ENCODE results near the gene TENT4A.

Gene TENT4A

DNA sequence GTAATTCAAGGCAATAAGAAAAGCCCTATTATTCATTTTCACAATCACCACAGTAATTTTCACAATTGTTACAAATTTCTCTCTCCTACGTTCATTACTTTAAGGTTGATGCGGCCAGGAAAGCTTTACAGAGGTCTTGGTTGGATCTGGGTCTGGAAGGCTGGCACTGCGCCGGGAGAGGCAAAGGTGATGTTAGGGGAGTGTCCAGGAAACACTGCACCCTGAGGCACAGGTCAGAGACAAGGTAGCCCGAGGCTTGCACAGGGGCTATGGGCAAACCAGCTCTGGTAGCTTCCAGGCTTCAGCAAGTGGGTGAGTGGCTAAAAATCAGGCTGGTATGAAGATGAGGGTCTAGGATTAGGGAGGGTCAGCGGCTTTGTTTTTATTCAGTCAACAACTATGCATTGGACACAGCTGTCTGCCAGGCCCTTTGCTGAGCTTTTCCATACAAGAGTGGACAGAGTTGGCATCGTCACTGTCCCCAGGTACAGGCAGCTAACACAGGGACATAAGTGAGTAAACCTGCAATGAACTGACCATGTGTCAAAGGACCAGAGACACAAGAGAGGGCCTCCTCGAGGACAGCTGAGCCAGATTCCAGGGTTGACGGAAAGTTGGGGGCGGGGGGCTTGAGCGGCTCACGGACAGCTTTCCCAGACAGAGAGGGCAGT, 12.4 kb upstream of the TENT4A start:
- H3K4me1 ChIP-seq (ENCODE audit: insufficient read depth, low read length): peaks cover 25% of the 10 kb centered on the region
- no peak overlapping the region for H3K4me3 ChIP-seq (ENCODE audit: low read depth in 1 of 2, low read length in 2 of 2)
- no peaks in the 10 kb centered on the region for H3K27me3 ChIP-seq (ENCODE audit: control insufficient read depth in 1 of 2, insufficient read depth in 2 of 2, low read length in 2 of 2)
- H3K36me3 ChIP-seq (ENCODE audit: insufficient read depth, low read length): no peaks in the 10 kb centered on the region
- no peak overlapping the region for H3K27ac ChIP-seq (ENCODE audit: low read depth, low read length)
- no peak overlapping the region for H3K9ac ChIP-seq (ENCODE audit: low read length)
- H3K9me3 ChIP-seq (ENCODE audit: low read length): no peaks in the 10 kb centered on the region

- no peaks in the 10 kb centered on the region for H3K36me3 ChIP-seq (ENCODE audit: insufficient read depth, low read length)
- no peak overlapping the region for H3K27ac ChIP-seq (ENCODE audit: low read depth, low read length)
- no peak overlapping the region for H3K4me3 ChIP-seq (ENCODE audit: low read depth in 1 of 2, low read length in 2 of 2)
- H3K9ac ChIP-seq (ENCODE audit: low read length): no peak overlapping the region
- H3K4me1 ChIP-seq (ENCODE audit: insufficient read depth, low read length): peaks cover 29% of the 10 kb centered on the region
- H3K27me3 ChIP-seq (ENCODE audit: control insufficient read depth in 1 of 2, insufficient read depth in 2 of 2, low read length in 2 of 2): no peaks in the 10 kb centered on the region
- no peaks in the 10 kb centered on the region for H3K9me3 ChIP-seq (ENCODE audit: low read length)
Observed at GRCh38 chr5:6701491-6701890, 11.7 kb upstream of the TENT4A start.

- Histone ChIP-seq H3K9me3 (ENCODE audit: low read length) (no peaks in the 10 kb centered on the region), H3K9ac (ENCODE audit: low read length) (no peak overlapping the region), H3K27me3 (ENCODE audit: control insufficient read depth in 1 of 2, insufficient read depth in 2 of 2, low read length in 2 of 2) (no peaks in the 10 kb centered on the region), H3K36me3 (ENCODE audit: insufficient read depth, low read length) (no peaks in the 10 kb centered on the region), H3K4me1 (ENCODE audit: insufficient read depth, low read length) (peaks cover 29% of the 10 kb centered on the region), H3K27ac (ENCODE audit: low read depth, low read length) (no peak overlapping the region), H3K4me3 (ENCODE audit: low read depth in 1 of 2, low read length in 2 of 2) (no peak overlapping the region)
Observed at GRCh38 chr5:6702633-6703032, 10.6 kb upstream of the TENT4A start.

GRCh38 chr5:6703806-6704205, 9.4 kb upstream of the TENT4A start:
- H3K9me3 ChIP-seq (ENCODE audit: low read length): no peaks in the 10 kb centered on the region
- H3K36me3 ChIP-seq (ENCODE audit: insufficient read depth, low read length): no peaks in the 10 kb centered on the region
- peak overlapping the region; percentile 74 for H3K27ac ChIP-seq (ENCODE audit: low read depth, low read length)
- H3K27me3 ChIP-seq (ENCODE audit: control insufficient read depth in 1 of 2, insufficient read depth in 2 of 2, low read length in 2 of 2): no peaks in the 10 kb centered on the region
- peak overlapping the region; percentile 25 for H3K9ac ChIP-seq (ENCODE audit: low read length)
- no peak overlapping the region for H3K4me3 ChIP-seq (ENCODE audit: low read depth in 1 of 2, low read length in 2 of 2)
- peaks cover 29% of the 10 kb centered on the region for H3K4me1 ChIP-seq (ENCODE audit: insufficient read depth, low read length)

- no peaks in the 10 kb centered on the region for H3K36me3 ChIP-seq (ENCODE audit: insufficient read depth, low read length)
- peak overlapping the region in 1 of 2 donors; percentile 31 for H3K4me3 ChIP-seq (ENCODE audit: low read depth in 1 of 2, low read length in 2 of 2)
- H3K4me1 ChIP-seq (ENCODE audit: insufficient read depth, low read length): peaks cover 29% of the 10 kb centered on the region
- H3K9ac ChIP-seq (ENCODE audit: low read length): peak overlapping the region; percentile 25
- H3K9me3 ChIP-seq (ENCODE audit: low read length): no peaks in the 10 kb centered on the region
- no peaks in the 10 kb centered on the region for H3K27me3 ChIP-seq (ENCODE audit: control insufficient read depth in 1 of 2, insufficient read depth in 2 of 2, low read length in 2 of 2)
- H3K27ac ChIP-seq (ENCODE audit: low read depth, low read length): peak overlapping the region; percentile 74
Observed at GRCh38 chr5:6704361-6704851, 8.8 kb upstream of the TENT4A start.

DNA sequence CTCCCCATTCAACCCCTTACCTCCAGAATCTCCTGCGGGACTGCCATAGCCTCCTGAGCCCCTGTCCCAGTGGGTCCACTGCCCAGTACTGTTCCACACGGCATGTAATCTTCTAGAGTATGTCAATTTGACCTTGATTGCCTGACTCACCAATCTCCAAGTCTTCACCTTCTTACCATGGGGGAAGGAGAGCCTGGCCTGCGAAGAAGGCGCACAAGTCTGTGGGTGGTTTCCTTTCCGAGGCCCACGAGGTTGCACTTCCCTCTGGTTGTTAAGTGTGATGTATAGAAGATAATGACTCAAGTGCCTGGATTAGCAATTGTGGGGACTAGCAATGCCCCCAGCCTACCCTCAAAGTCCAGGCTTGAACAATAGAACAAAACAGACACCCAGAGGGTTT, 8.1 kb upstream of the TENT4A start:
- Histone ChIP-seq H3K36me3 (ENCODE audit: insufficient read depth, low read length) (no peaks in the 10 kb centered on the region), H3K9me3 (ENCODE audit: low read length) (no peaks in the 10 kb centered on the region), H3K27ac (ENCODE audit: low read depth, low read length) (peak overlapping the region; percentile 74), H3K4me1 (ENCODE audit: insufficient read depth, low read length) (peaks cover 29% of the 10 kb centered on the region), H3K9ac (ENCODE audit: low read length) (peak overlapping the region; percentile 25), H3K27me3 (ENCODE audit: control insufficient read depth in 1 of 2, insufficient read depth in 2 of 2, low read length in 2 of 2) (no peaks in the 10 kb centered on the region), H3K4me3 (ENCODE audit: low read depth in 1 of 2, low read length in 2 of 2) (peak overlapping the region in 1 of 2 donors; percentile 31)

GRCh38 chr5:6705959-6706358, 7.3 kb upstream of the TENT4A start:
- H3K36me3 ChIP-seq (ENCODE audit: insufficient read depth, low read length): no peaks in the 10 kb centered on the region
- no peak overlapping the region for H3K9ac ChIP-seq (ENCODE audit: low read length)
- H3K4me3 ChIP-seq (ENCODE audit: low read depth in 1 of 2, low read length in 2 of 2): no peak overlapping the region
- no peak overlapping the region for H3K27ac ChIP-seq (ENCODE audit: low read depth, low read length)
- H3K27me3 ChIP-seq (ENCODE audit: control insufficient read depth in 1 of 2, insufficient read depth in 2 of 2, low read length in 2 of 2): no peaks in the 10 kb centered on the region
- peaks cover 29% of the 10 kb centered on the region for H3K4me1 ChIP-seq (ENCODE audit: insufficient read depth, low read length)
- H3K9me3 ChIP-seq (ENCODE audit: low read length): no peaks in the 10 kb centered on the region

GRCh38 chr5:6707852-6708251, 5.4 kb upstream of the TENT4A start:
- Histone ChIP-seq H3K9me3 (ENCODE audit: low read length) (no peaks in the 10 kb centered on the region), H3K27me3 (ENCODE audit: control insufficient read depth in 1 of 2, insufficient read depth in 2 of 2, low read length in 2 of 2) (no peaks in the 10 kb centered on the region), H3K36me3 (ENCODE audit: insufficient read depth, low read length) (no peaks in the 10 kb centered on the region), H3K27ac (ENCODE audit: low read depth, low read length) (no peak overlapping the region), H3K4me1 (ENCODE audit: insufficient read depth, low read length) (peaks cover 29% of the 10 kb centered on the region), H3K4me3 (ENCODE audit: low read depth in 1 of 2, low read length in 2 of 2) (no peak overlapping the region), H3K9ac (ENCODE audit: low read length) (no peak overlapping the region)

GRCh38 chr5:6708814-6709213, 4.4 kb upstream of the TENT4A start:
- Histone ChIP-seq H3K9ac (ENCODE audit: low read length) (no peak overlapping the region), H3K27me3 (ENCODE audit: control insufficient read depth in 1 of 2, insufficient read depth in 2 of 2, low read length in 2 of 2) (no peaks in the 10 kb centered on the region), H3K27ac (ENCODE audit: low read depth, low read length) (no peak overlapping the region), H3K9me3 (ENCODE audit: low read length) (no peaks in the 10 kb centered on the region), H3K4me3 (ENCODE audit: low read depth in 1 of 2, low read length in 2 of 2) (no peak overlapping the region), H3K36me3 (ENCODE audit: insufficient read depth, low read length) (no peaks in the 10 kb centered on the region), H3K4me1 (ENCODE audit: insufficient read depth, low read length) (peaks cover 24% of the 10 kb centered on the region)

- Histone ChIP-seq H3K36me3 (ENCODE audit: insufficient read depth, low read length) (no peaks in the 10 kb centered on the region), H3K27me3 (ENCODE audit: control insufficient read depth in 1 of 2, insufficient read depth in 2 of 2, low read length in 2 of 2) (no peaks in the 10 kb centered on the region), H3K27ac (ENCODE audit: low read depth, low read length) (no peak overlapping the region), H3K9ac (ENCODE audit: low read length) (no peak overlapping the region), H3K9me3 (ENCODE audit: low read length) (no peaks in the 10 kb centered on the region), H3K4me1 (ENCODE audit: insufficient read depth, low read length) (peaks cover 13% of the 10 kb centered on the region), H3K4me3 (ENCODE audit: low read depth in 1 of 2, low read length in 2 of 2) (no peak overlapping the region)
Observed at GRCh38 chr5:6710070-6710469, 3.2 kb upstream of the TENT4A start.

- H3K36me3 ChIP-seq (ENCODE audit: insufficient read depth, low read length): no peaks in the 10 kb centered on the region
- H3K27me3 ChIP-seq (ENCODE audit: control insufficient read depth in 1 of 2, insufficient read depth in 2 of 2, low read length in 2 of 2): no peaks in the 10 kb centered on the region
- no peak overlapping the region for H3K4me3 ChIP-seq (ENCODE audit: low read depth in 1 of 2, low read length in 2 of 2)
- peaks cover 13% of the 10 kb centered on the region for H3K4me1 ChIP-seq (ENCODE audit: insufficient read depth, low read length)
- no peaks in the 10 kb centered on the region for H3K9me3 ChIP-seq (ENCODE audit: low read length)
- no peak overlapping the region for H3K9ac ChIP-seq (ENCODE audit: low read length)
- no peak overlapping the region for H3K27ac ChIP-seq (ENCODE audit: low read depth, low read length)
Observed at GRCh38 chr5:6710551-6711318, 2.5 kb upstream of the TENT4A start.
